ENCODE data around the gene ZSCAN16.
A peak's percentile ranks its signal among the peaks of the same experiment; 100 is the strongest.

ZSCAN16 gene

DNA sequence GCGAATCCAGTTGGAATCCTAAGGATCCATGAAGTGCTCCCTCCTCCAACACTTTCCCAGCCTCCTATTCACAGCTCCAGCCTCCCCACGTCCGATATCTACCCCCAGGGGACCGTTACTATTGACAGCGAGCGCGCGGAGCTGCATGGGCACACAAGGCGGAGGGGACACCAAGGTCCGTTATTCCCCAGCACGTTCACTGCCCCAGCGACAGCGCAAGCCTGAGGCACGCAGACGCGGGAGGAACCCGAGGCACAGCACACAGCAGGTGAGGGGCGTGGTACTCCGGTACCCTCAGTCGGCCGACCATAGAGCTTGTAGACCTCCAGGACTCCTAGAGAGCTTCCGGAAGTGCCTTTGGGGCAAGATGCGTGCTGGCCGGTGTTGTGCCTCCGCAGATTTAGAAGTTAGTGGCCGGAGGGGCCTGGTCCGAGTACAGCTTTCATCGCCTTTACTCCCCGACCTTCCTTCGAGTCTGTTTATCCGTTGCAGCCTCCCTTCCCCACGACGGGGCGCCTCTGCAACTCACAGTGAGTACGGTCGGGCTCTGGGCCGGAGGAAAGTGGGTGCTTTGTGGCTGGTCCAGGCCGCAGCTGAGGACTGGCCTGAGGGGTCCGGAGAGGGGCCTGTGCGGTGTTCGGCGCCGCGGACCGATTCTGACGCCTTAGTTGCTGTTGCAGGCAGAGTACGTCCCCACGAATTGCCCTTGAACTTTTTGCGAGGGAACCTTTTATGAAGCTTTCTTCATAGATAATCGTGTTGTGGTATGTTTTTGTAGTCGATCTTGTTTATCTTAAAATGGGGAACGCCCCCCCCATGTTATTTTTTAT is 17.3 kb downstream of the ZSCAN16 start, which contains the start of gene ZKSCAN8:
Gene ZKSCAN8 (plus strand): TSS at position 384 of the 830 bp plus-strand sequence. CDS start 6,525 bp downstream, outside the sequence.
- Mint-ChIP-seq H3K4me3 (peak within 1 kb of the TSS; percentile 95), H3K27ac (peak within 1 kb of the TSS; percentile 93), H3K36me3 (peaks cover 16% of the 10 kb centered on the region), H3K9me3 (ENCODE audit: low read depth) (no peaks in the 10 kb centered on the region), H3K27me3 (no peaks in the 10 kb centered on the region), H3K4me1 (ENCODE audit: low read depth) (peaks cover 71% of the 10 kb centered on the region)

DNA sequence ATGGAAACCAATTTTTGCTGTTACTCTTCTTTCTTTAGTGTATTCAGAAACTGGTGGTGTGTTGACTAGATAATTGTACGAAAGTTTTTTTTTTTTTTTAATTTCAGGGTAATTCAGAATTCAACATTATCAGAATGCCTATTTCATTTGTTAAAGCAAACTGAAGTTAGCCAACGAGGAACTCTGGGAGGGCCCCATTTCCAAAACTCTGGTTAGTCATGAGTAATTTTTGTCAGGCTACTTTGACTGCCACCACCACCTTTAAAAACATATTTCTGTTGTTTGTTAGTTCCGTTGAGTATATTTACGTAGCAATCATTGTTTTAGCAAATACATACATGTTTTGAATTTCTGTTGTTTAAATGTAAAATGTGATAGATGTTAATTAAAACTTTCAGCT is 18.0 kb downstream of the ZSCAN16 start:
- H3K4me1 Mint-ChIP-seq (ENCODE audit: low read depth): peaks cover 70% of the 10 kb centered on the region
- no peaks in the 10 kb centered on the region for H3K9me3 Mint-ChIP-seq (ENCODE audit: low read depth)
- peak overlapping the region; percentile 93 for H3K27ac Mint-ChIP-seq
- no peaks in the 10 kb centered on the region for H3K27me3 Mint-ChIP-seq
- H3K4me3 Mint-ChIP-seq: peak overlapping the region; percentile 95
- peaks cover 16% of the 10 kb centered on the region for H3K36me3 Mint-ChIP-seq

DNA sequence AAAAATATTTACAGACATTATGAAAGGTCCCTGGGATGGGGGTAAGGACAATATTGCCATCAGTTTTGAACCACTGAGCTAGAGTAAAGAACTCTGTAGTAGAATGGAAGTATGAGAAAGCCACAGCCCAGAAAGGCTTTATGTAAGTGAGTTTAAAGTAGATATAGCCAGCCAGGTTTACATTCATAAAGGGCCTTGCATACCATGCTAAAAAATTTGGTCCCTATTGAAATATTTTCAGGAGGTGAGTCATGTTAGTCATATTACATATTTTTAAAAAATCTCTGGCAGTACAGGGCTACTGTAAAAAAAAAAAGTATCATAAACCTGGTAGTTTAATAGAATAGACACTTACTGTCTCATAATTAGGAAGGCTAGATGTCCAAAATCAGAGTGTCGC is 20.8 kb downstream of the ZSCAN16 start:
- H3K4me3 Mint-ChIP-seq: no peak overlapping the region
- peaks cover 26% of the 10 kb centered on the region for H3K36me3 Mint-ChIP-seq
- no peaks in the 10 kb centered on the region for H3K9me3 Mint-ChIP-seq (ENCODE audit: low read depth)
- no peak overlapping the region for H3K27ac Mint-ChIP-seq
- peaks cover 52% of the 10 kb centered on the region for H3K4me1 Mint-ChIP-seq (ENCODE audit: low read depth)
- no peaks in the 10 kb centered on the region for H3K27me3 Mint-ChIP-seq

DNA sequence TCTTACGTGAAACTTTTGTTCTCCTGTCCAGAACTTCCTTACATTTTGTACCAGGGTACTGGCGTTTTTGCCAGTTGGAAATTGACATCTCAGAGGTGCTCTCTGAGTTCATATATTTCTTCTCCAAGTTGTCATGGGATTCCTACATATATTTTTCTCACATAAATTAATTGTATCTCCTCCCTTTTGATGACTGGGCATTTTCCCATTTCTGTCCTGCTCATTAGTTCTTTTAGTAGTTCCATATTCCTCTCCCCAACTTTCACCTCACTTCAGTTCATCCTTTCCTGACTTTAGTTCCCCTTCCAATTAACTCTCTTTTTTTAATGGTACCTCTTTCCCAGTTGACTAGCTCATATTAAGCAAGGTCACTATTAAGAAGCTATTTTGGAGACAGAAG is 28.1 kb downstream of the ZSCAN16 start:
- no peak overlapping the region for H3K4me3 Mint-ChIP-seq
- H3K9me3 Mint-ChIP-seq (ENCODE audit: low read depth): no peaks in the 10 kb centered on the region
- no peaks in the 10 kb centered on the region for H3K27me3 Mint-ChIP-seq
- peaks cover 49% of the 10 kb centered on the region for H3K36me3 Mint-ChIP-seq
- H3K27ac Mint-ChIP-seq: no peak overlapping the region
- H3K4me1 Mint-ChIP-seq (ENCODE audit: low read depth): peaks cover 6% of the 10 kb centered on the region

DNA sequence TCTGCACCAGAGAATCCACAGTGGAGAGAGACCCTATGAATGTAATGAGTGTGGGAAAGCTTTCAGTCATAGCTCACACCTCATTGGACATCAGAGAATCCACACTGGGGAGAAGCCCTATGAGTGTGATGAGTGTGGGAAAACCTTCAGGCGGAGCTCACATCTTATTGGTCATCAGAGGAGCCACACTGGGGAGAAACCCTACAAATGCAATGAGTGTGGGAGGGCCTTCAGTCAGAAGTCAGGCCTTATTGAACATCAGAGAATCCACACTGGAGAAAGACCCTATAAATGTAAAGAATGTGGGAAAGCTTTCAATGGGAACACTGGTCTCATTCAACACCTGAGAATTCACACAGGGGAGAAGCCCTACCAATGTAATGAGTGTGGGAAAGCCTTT is 29.1 kb downstream of the ZSCAN16 start:
- H3K27ac Mint-ChIP-seq: no peak overlapping the region
- peaks cover 2% of the 10 kb centered on the region for H3K4me1 Mint-ChIP-seq (ENCODE audit: low read depth)
- no peaks in the 10 kb centered on the region for H3K27me3 Mint-ChIP-seq
- no peaks in the 10 kb centered on the region for H3K9me3 Mint-ChIP-seq (ENCODE audit: low read depth)
- peaks cover 51% of the 10 kb centered on the region for H3K36me3 Mint-ChIP-seq
- H3K4me3 Mint-ChIP-seq: no peak overlapping the region

DNA sequence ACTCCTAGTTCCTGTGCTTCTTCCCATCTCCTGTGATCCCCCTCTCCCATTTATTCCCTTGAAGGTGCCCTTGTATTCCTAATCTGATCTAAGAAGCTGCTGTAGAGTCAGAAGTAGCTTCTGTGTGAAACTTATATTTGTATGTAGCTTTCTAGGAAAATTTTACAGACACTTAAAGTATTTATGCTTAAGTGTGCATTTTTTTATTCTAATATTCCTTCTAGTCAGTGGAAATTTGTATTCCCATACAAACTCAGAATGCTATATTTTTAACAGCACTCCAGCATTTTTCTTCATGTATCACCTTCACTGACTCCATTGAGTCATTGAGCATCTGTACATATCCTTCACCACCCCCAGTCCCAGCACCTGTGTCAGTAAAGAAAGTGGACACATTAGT is 29.9 kb downstream of the ZSCAN16 start:
- peaks cover 57% of the 10 kb centered on the region for H3K36me3 Mint-ChIP-seq
- H3K27ac Mint-ChIP-seq: no peak overlapping the region
- no peaks in the 10 kb centered on the region for H3K27me3 Mint-ChIP-seq
- H3K4me1 Mint-ChIP-seq (ENCODE audit: low read depth): no peaks in the 10 kb centered on the region
- no peaks in the 10 kb centered on the region for H3K9me3 Mint-ChIP-seq (ENCODE audit: low read depth)
- no peak overlapping the region for H3K4me3 Mint-ChIP-seq

DNA sequence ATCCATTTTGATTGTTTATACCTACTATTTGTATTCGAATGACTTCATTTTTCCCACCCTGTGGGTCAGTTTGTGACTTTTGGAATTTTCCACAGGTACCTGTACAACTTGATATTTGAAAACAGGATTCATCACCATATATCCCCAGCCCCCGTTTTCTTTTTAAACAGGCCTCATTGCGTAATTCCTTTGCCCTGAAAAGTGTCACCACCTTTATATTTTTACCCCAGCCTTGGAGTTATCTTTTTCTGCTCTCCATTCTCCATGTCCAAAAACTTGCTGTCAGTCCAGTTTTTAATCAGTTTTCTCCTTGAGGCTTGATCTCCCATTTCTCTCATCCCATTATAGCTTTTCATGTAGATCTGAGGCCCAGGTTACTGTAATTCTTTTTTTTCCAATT is 33.9 kb downstream of the ZSCAN16 start:
- Mint-ChIP-seq H3K27ac (no peak overlapping the region), H3K36me3 (peaks cover 47% of the 10 kb centered on the region), H3K4me1 (ENCODE audit: low read depth) (peaks cover 16% of the 10 kb centered on the region), H3K27me3 (no peaks in the 10 kb centered on the region), H3K4me3 (no peak overlapping the region), H3K9me3 (ENCODE audit: low read depth) (peaks cover 3% of the 10 kb centered on the region)

DNA sequence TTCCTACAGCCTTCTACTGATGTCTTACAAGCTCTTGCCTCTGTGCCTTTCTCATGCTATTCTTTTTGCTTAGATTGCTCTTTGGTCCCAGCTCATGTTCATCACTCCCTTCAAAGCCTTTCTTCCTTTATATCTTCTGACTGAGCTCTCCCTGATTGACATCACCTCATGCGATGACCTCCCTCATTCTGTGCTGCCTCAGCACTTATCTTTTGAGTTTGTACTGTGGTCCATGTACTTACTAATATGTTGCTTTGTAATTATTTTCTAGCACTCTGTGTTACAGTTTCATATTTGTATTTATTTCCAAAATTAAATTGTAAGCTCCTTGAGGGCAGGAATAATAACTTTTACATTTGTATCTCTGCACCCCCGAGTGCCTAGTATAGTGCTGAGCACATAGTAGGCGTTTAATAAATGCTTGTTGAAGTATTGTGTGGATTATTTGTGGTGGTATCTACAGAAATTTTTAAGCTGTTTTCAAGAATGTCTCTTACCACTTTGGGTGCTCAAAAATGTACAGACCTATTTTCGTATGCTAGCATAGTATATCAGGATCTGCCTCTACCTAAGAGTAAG is 34.7 kb downstream of the ZSCAN16 start:
- H3K27ac Mint-ChIP-seq: no peak overlapping the region
- no peaks in the 10 kb centered on the region for H3K27me3 Mint-ChIP-seq
- H3K9me3 Mint-ChIP-seq (ENCODE audit: low read depth): peaks cover 3% of the 10 kb centered on the region
- no peak overlapping the region for H3K4me3 Mint-ChIP-seq
- H3K4me1 Mint-ChIP-seq (ENCODE audit: low read depth): peaks cover 16% of the 10 kb centered on the region
- H3K36me3 Mint-ChIP-seq: peaks cover 43% of the 10 kb centered on the region

DNA sequence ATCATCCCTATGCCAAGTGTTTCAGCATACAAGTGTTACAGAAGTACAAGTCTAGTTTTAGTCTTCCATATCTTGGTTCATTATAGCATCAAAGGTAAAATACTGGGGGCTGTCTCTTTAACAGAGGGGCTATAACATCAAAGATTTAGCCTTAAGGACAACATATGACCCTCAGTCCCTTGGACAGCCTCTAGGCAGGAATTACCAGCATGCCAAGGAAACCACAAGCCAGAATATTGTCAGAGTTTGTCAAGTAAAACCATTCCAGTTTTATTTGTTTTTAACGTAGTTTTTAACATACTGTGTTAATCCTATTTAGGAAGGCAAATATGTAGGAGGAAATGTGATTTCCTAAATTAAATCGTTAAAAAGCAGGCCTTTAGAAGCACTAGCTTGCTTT is 35.8 kb downstream of the ZSCAN16 start:
- Mint-ChIP-seq H3K27ac (no peak overlapping the region), H3K4me1 (ENCODE audit: low read depth) (peaks cover 16% of the 10 kb centered on the region), H3K27me3 (peaks cover 1% of the 10 kb centered on the region), H3K36me3 (peaks cover 39% of the 10 kb centered on the region), H3K4me3 (no peak overlapping the region), H3K9me3 (ENCODE audit: low read depth) (peaks cover 3% of the 10 kb centered on the region)

DNA sequence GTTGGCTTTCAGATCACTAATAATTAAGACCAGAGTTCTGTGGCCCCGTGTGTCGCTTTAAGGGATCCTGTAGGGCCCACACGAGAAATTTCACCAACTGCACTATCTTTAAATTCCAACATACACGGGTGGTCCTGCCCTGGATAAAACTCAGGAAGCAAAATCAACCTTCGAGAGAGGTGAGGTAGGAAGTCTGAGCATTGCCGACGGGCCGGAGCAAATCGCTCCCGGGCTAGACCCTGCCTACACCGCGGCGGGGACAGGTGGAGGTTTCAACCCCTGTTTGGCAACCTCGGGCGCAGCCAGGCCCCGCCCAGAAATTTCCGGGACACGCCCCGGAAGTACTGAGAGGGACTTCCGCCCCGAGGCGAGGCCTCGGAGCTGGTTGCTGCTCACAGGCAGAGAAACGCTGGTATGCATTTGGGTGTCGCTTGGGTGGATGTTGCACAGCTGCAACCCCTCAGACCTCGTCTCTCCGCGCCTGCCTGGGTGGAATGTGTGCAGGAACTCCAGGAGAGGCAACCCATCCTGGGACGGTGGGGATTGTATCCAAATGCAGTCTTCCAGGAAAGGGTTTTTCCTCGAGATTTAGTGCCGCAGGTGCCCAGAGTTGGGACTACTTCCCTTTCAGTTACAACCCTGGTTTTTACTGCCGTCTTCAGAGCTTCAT is 37.1 kb downstream of the ZSCAN16 start:
- H3K27ac Mint-ChIP-seq: peak overlapping the region; percentile 41
- peak overlapping the region; percentile 83 for H3K4me3 Mint-ChIP-seq
- H3K27me3 Mint-ChIP-seq: peaks cover 2% of the 10 kb centered on the region
- peaks cover 16% of the 10 kb centered on the region for H3K4me1 Mint-ChIP-seq (ENCODE audit: low read depth)
- peaks cover 37% of the 10 kb centered on the region for H3K36me3 Mint-ChIP-seq
- peaks cover 3% of the 10 kb centered on the region for H3K9me3 Mint-ChIP-seq (ENCODE audit: low read depth)

DNA sequence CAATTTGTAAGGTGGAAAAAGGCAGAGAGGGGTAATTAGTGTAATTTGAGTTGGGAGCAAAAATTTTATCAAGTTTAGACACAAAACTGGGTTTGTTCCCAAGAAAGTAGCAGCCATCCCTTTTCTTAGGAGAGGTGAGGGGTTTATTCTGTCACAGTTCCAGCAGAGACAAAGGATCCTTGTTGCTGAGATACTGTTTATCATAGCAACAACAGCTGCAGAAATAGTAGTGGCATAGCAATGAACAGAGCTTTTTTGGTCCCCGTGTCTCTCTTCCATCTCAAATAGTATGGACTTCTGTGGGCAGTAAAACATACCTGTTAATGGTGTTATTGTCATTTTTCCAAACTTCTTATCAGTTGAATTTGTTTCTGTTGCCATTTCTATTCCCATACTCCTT is 41.2 kb downstream of the ZSCAN16 start:
- Mint-ChIP-seq H3K4me3 (no peak overlapping the region), H3K27me3 (peaks cover 2% of the 10 kb centered on the region), H3K9me3 (ENCODE audit: low read depth) (peaks cover 3% of the 10 kb centered on the region), H3K36me3 (peaks cover 21% of the 10 kb centered on the region), H3K4me1 (ENCODE audit: low read depth) (peaks cover 16% of the 10 kb centered on the region), H3K27ac (no peak overlapping the region)

DNA sequence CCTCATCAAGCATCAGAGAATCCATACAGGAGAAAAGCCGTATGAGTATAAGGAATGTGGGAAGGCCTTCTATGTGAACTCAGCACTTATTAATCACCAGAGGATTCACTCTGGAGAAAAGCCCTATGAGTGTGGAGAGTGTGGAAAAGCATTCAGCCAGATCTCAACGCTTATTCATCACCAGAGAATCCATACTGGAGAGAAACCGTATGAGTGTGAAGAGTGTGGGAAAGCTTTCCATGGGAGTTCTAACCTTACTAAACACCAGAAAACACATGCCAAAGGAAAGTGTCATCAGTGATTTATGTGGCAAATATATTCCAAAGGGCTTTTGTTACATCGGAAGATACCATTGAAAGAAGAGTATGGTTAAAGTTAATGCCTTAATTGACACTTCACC is 42.7 kb downstream of the ZSCAN16 start:
- H3K4me1 Mint-ChIP-seq (ENCODE audit: low read depth): peaks cover 5% of the 10 kb centered on the region
- no peak overlapping the region for H3K4me3 Mint-ChIP-seq
- no peak overlapping the region for H3K27ac Mint-ChIP-seq
- no peaks in the 10 kb centered on the region for H3K9me3 Mint-ChIP-seq (ENCODE audit: low read depth)
- H3K36me3 Mint-ChIP-seq: peaks cover 24% of the 10 kb centered on the region
- H3K27me3 Mint-ChIP-seq: peaks cover 2% of the 10 kb centered on the region

DNA sequence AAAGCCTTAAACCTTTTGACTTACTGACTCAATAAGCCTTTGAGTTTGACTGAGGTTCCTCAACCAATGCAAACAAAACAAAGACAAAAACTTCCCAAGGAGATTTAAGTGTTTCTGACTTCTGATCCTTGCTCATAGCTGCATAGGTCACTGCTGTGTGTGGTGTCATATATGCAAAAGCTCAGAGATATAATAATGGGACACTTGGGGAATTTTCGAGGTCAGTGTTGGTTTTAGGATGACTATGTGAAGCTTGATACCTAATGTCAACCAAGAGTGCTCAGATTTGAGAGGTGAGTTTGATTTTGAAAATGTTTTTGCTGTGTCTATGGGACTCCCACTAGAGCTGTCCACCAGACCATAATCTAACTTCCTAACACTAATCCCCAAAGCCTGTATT is 43.5 kb downstream of the ZSCAN16 start:
- H3K4me3 Mint-ChIP-seq: no peak overlapping the region
- H3K27ac Mint-ChIP-seq: no peak overlapping the region
- peaks cover 2% of the 10 kb centered on the region for H3K27me3 Mint-ChIP-seq
- H3K36me3 Mint-ChIP-seq: peaks cover 20% of the 10 kb centered on the region
- H3K4me1 Mint-ChIP-seq (ENCODE audit: low read depth): no peaks in the 10 kb centered on the region
- H3K9me3 Mint-ChIP-seq (ENCODE audit: low read depth): no peaks in the 10 kb centered on the region

DNA sequence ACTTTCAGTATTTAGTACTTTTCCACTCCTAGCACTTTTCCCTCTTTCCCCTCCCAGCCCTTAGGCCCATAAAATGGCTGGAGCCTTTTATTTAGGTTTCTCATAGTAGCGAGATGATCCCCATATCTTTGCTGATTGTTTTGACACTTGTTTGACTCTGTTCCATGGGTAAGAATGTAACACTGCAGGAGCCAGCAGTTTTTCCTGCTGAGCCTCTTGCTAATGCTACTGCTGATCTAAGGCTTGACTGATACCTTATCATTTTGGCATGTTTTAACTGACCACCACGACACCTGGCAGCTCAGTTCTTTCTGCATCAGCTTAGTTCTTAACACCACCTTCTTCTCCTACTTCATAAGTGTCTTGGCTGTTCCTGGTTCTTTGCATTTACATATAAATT is 46.9 kb downstream of the ZSCAN16 start:
- Mint-ChIP-seq H3K27ac (no peak overlapping the region), H3K36me3 (peaks cover 19% of the 10 kb centered on the region), H3K9me3 (ENCODE audit: low read depth) (no peaks in the 10 kb centered on the region), H3K4me1 (ENCODE audit: low read depth) (no peaks in the 10 kb centered on the region), H3K27me3 (peaks cover 11% of the 10 kb centered on the region), H3K4me3 (no peak overlapping the region)

DNA sequence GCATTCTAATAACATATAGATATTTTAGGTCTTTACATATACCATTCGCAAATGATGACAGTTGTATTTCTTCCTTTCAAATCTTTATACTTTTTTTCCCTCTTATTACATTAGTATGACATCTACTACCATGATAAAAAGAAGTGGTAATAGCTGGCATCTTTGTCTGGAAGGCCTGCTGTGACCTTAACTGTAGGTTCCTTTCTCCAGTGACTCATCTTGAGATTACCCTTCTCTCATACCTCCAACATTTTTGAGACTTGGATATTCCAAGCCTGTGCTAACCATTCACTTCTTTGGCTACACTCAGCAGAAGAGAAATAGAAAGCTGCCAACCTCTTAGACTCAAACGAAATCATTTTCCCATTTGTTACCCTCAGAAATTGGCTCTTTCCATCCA is 47.6 kb downstream of the ZSCAN16 start:
- H3K27me3 Mint-ChIP-seq: peaks cover 13% of the 10 kb centered on the region
- H3K4me1 Mint-ChIP-seq (ENCODE audit: low read depth): no peaks in the 10 kb centered on the region
- H3K4me3 Mint-ChIP-seq: no peak overlapping the region
- no peaks in the 10 kb centered on the region for H3K9me3 Mint-ChIP-seq (ENCODE audit: low read depth)
- no peak overlapping the region for H3K27ac Mint-ChIP-seq
- H3K36me3 Mint-ChIP-seq: peaks cover 13% of the 10 kb centered on the region

All from activated naive CD8-positive, alpha-beta T cell (primary cell).